Dermis blood vessel endothelial cell (primary cell): ENCODE results near the gene GSTA2. TPM values are rescaled to one million over a fixed set of nuclear protein-coding genes. Genes with fewer than 3 reads are reported as not detected.
"Not testable (repeated sequence)": the region's sequence is repeated elsewhere in the genome, so short reads cannot be mapped to it uniquely, and the experiment has no call there.

ENCODE experiments used
- DNase-seq: peaks from one replicate; pipeline ENCODE4 v3.0.0; 2010
- total RNA-seq: library from RNA; depleted of rRNA; stranded (reverse); fragments of >200 nt; gene quantifications from 2 replicates; pipeline ENCODE4 v1.2.3, GENCODE V29; 2014

GSTA2 gene
- not detected in 2 replicates for total RNA-seq

DNA sequence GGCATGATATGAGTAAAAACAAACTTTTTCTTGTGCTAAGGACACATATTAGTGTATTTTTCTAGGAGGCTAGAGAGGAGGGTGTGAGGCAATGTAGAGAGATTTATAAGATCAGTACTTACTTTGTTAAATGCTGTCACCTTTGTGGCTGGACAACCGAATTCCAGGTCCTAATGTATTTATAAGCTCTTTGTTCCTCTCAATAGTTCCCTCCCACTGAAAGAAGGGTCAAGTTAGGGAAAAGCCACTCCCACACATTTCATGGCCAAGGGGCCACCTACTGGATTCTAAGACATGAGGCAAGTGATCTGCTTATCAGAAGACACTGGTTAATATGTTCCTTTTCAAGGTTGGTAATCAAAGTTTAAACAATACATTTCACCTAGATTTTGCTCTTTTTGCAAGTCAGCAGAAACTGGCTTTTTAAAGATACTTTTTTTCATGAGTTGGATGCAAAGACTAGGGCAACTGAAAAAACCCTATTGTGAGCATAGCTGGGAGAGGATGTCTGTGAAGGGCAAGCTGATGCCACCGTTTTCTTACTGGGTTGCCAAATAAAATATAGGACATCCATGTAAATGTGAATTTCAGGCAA is at the start of gene GSTA2:
TSS of gene GSTA2 (minus strand) at position 154 of the 595 bp plus-strand sequence. CDS start 5,528 bp downstream, outside the sequence.
- DNase-seq: not testable (repeated sequence)

- not testable (repeated sequence) for DNase-seq
Measured at GRCh38 chr6:52809777-52810176, 46.5 kb upstream of the GSTA2 start.

- DNase-seq: no peak
Measured at GRCh38 chr6:52808660-52809059, 45.4 kb upstream of the GSTA2 start.

- DNase-seq: not testable (repeated sequence)
Measured at GRCh38 chr6:52803668-52804255, 40.5 kb upstream of the GSTA2 start, which contains the start of gene GSTA1. Gene GSTA1 (minus strand): TSS chr6:52803816. CDS start chr6:52799267, 4,549 bp downstream.

GRCh38 chr6:52802806-52803205 is 39.5 kb upstream of the GSTA2 start:
- no peak for DNase-seq

- no peak for DNase-seq
Measured at GRCh38 chr6:52801188-52801841, 38.0 kb upstream of the GSTA2 start.

DNA sequence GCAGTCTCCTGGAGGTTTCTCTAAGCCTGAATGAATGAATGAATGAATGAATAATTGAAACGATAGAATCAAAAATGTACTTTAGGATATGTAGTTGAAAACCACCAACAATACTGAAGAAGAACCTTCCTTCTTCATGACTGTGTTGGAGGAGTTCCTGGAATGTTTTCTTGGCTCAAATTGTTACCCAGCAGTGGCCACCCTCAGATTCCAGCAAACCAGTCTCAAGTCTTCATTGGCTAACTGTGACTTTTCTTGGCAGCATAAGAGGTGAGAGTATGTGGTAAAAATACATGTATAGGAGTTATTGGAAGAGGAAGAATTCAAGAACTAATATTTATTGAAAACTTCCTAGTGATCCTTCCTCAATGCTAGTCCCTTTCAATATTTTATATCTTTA is 36.0 kb upstream of the GSTA2 start:
- DNase-seq: not testable (repeated sequence)

DNA sequence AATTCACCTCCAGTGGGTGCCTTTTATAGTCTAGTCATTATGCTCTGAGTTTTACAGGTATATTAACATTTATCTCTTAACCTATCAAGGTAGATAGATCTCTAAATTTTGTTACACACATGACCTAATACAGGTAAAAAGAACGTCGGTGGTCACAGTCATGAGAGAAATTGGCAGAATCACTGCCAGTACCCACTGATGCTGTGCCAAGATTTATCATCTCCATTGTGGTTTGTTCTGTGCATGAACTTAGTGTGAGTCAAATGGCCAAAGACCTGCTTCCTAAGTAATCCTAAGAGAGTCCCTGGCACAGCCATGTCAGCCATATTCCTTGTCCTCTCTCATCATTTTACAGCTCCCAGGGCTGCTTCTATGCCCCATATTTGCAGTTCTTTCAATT is 31.1 kb upstream of the GSTA2 start:
- DNase-seq: not testable (repeated sequence)

- no peak for DNase-seq
Measured at GRCh38 chr6:52790861-52791260, 27.6 kb upstream of the GSTA2 start.

DNA sequence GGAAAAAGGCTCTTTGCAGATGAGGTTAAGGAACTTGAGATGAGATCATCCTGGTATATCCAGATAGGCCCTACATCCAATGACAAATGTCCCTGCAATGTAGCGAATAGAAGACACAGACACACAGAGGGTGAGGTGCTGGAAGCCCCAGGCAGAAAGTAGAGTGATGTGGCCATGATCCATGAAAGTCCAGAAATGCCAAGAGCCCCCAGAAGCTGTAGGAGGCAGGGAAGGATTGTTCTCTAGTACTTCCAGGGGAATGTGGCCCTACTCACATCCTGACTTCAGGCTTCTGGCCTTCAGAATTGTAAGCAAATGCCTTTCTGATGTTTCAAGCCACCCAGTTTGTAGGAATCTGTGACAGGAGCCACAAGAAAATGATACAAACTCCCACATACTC is 26.4 kb upstream of the GSTA2 start:
- not testable (repeated sequence) for DNase-seq

DNA sequence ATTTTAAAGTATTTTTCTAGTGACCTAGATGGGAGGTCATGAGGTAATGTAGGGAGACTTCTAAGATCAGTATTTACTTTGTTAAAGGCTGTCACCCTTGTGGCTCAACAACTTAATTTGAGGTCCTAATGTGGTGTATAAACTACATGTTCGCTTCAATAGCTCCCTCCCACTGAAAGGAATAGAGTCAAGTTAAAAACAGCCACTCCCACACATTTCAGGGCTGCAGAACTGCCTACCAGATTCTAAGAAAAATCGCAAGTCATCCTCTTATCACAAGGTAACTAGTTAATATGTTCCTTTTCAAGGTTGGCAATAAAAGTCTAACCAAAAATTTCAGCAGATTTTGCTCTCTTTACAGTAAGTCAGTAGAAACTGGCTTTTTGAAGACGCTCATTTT is 25.2 kb upstream of the GSTA2 start:
- DNase-seq: no peak

DNA sequence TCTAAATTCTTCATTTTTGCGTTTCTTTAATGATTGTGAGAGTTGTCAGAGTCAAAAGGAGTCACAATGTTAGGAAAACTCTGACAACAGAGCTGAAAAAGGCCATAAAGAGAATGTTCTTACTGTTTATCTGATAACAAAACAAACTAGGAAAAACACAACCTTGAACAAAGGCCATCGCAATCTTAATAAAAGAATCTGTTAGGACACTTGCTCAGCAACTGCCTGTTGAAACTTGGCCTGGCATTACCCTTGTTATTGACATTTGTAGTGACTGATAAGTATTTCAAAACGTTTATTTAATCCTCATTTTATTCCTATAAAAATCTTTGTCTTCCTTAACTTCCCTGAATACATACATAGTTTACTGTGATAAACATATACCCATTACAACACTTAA is 24.6 kb upstream of the GSTA2 start:
- no peak for DNase-seq

- no peak for DNase-seq
Measured at GRCh38 chr6:52786249-52786956, 23.1 kb upstream of the GSTA2 start.

- DNase-seq: not testable (repeated sequence)
Measured at GRCh38 chr6:52782696-52783274, 19.5 kb upstream of the GSTA2 start.

GRCh38 chr6:52782209-52782608 is 18.9 kb upstream of the GSTA2 start:
- DNase-seq: not testable (repeated sequence)

- DNase-seq: no peak
Measured at GRCh38 chr6:52779237-52779636, 16.0 kb upstream of the GSTA2 start.

DNA sequence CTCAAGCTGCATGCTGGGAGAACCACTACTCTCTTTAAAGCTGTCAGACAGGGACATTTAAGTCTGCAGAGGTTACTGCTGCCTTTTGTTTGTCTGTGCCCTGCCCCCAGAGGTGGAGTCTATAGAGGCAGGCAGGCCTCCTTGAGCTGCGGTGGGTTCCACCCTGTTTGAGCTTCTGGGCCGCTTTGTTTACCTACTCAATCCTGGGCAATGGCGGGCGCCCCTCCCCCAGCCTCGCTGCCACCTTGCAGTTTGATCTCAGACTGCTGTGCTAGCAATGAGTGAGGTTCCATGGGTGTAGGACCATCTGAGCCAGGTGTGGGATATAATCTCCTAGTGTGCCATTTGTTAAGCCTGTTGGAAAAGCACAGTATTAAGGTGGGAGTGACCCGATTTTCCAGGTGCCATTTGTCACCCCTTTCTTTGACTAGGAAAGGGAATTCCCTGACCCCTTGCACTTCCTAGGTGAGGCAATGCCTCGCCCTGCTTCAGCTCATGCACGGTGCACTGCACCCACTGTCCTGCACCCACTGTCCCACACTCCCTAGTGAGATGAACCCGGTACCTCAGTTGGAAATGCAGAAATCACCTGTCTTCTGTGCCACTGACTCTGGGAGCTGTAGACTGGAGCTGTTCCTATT is 13.6 kb upstream of the GSTA2 start:
- not testable (repeated sequence) for DNase-seq

- not testable (repeated sequence) for DNase-seq
Measured at GRCh38 chr6:52769399-52769798, 6.1 kb upstream of the GSTA2 start.

DNA sequence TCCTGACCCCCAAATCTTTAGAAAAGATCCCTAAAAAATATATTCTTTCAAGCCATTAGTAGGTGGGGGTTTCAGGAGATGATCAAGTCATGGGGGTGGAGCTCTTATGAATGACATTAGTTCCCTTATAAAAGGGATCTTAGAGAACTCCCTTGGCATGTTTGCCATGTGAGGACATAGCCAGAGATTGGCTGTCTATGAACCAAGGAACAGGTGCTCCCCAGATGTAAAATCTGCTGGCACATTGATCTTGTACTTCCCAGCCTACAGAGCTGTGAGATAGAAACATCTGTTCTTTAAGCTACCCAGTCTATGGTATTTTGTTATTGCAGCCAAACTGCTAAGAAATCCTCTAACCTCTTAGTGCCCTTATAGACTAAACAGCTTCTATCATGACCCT is 4.4 kb upstream of the GSTA2 start:
- DNase-seq: not testable (repeated sequence)

- not testable (repeated sequence) for DNase-seq
Measured at GRCh38 chr6:52761673-52762491, 1.4 kb downstream of the GSTA2 start.

GRCh38 chr6:52760105-52760765 is 3.0 kb downstream of the GSTA2 start:
- DNase-seq: no peak
